ENCODE data around the gene MICB. TPM values are rescaled to one million over a fixed set of nuclear protein-coding genes. Genes with fewer than 3 reads are reported as not detected.

The MICB gene
- total RNA-seq, 1 donor from 2014 or later: 17.6 TPM

GRCh38 chr6:31513456-31514165 is 15.7 kb downstream of the MICB start:
- Mint-ChIP-seq H3K4me3 (no peak overlapping the region), H3K27ac (no peak overlapping the region), H3K36me3 (ENCODE audit: low read depth) (peaks cover 26% of the 10 kb centered on the region), H3K4me1 (no peaks in the 10 kb centered on the region), H3K27me3 (no peaks in the 10 kb centered on the region), H3K9me3 (no peaks in the 10 kb centered on the region)
- TF ChIP-seq CTCF (IDR thresholded peaks at IDR 0.05): no peak
- DNase-seq (no peak), ATAC-seq (ENCODE audit: low read depth) (no peak)
- ChIA-PET POLR2A (interaction anchor here (0.6 to 0.7 kb wide), 2 partner anchors 18 to 438 kb away, joined by 3 read pairs; no protein-coding TSS in a partner anchor), CTCF (no interaction called here)
- intact Hi-C loops (cut with micrococcal nuclease): no loop called here

GRCh38 chr6:31521835-31522234 is 23.9 kb downstream of the MICB start:
- Mint-ChIP-seq H3K4me3 (no peak overlapping the region), H3K27ac (no peak overlapping the region), H3K27me3 (peaks cover 4% of the 10 kb centered on the region), H3K36me3 (ENCODE audit: low read depth) (no peaks in the 10 kb centered on the region), H3K9me3 (no peaks in the 10 kb centered on the region), H3K4me1 (no peaks in the 10 kb centered on the region)
- no peak for ATAC-seq (ENCODE audit: low read depth)
- ChIA-PET POLR2A (no interaction called here), CTCF (no interaction called here)
- intact Hi-C loops (cut with micrococcal nuclease): no loop called here
- DNase-seq: no peak
- no peak for TF ChIP-seq CTCF (IDR thresholded peaks at IDR 0.05)

GRCh38 chr6:31525553-31525931 is 27.6 kb downstream of the MICB start:
- Mint-ChIP-seq H3K27ac (no peak overlapping the region), H3K4me3 (no peak overlapping the region), H3K4me1 (no peaks in the 10 kb centered on the region), H3K36me3 (ENCODE audit: low read depth) (peaks cover 17% of the 10 kb centered on the region), H3K27me3 (no peaks in the 10 kb centered on the region), H3K9me3 (no peaks in the 10 kb centered on the region)
- no peak for TF ChIP-seq CTCF (IDR thresholded peaks at IDR 0.05)
- ChIA-PET POLR2A (no interaction called here), CTCF (no interaction called here)
- intact Hi-C loops (cut with micrococcal nuclease): no loop called here
- DNase-seq: no peak
- ATAC-seq (ENCODE audit: low read depth): no peak

DNA sequence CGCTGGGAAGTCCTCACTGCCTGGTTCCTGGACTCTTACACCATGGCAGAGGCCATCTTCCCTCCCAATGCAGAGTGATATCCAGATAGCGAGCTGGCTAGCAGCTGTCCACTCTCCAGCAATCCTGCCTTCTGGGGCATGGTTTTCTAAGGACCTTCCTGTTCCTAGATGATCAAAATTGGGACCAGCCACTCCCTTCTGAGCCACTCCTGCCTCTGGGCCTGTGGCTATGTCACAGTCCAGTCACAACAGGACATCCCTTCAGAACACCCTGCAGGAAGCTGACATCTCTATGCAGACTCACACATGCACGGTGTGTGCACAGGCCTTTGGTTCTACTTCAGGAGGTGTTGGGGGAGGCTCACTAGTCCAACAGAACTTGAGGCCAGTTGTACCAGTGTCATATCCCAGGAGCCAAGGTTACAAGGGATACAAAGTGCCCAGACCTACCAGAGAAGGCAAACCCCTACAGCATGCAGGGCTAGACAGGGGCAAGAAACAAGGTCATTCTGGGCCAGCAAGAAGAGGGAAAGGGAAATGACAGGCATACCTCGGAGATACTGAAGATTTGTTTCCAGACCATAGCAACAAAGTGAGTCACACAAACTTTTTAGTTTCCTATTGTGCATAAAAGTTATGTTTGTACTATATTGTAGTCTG is 28.1 kb downstream of the MICB start:
- no peaks in the 10 kb centered on the region for H3K9me3 Mint-ChIP-seq
- DNase-seq: no peak
- ATAC-seq (ENCODE audit: low read depth): no peak
- CTCF ChIA-PET: interaction anchor here (1.0 kb wide), 1 partner anchor 159 kb away, joined by 3 read pairs; no protein-coding TSS in a partner anchor
- H3K4me3 Mint-ChIP-seq: no peak overlapping the region
- H3K27me3 Mint-ChIP-seq: no peaks in the 10 kb centered on the region
- POLR2A ChIA-PET: interaction anchor here (1.3 kb wide), 1 partner anchor 31 kb away, joined by 4 read pairs; no protein-coding TSS in a partner anchor
- peaks cover 22% of the 10 kb centered on the region for H3K36me3 Mint-ChIP-seq (ENCODE audit: low read depth)
- no peak for TF ChIP-seq CTCF (IDR thresholded peaks at IDR 0.05)
- H3K27ac Mint-ChIP-seq: no peak overlapping the region
- H3K4me1 Mint-ChIP-seq: no peaks in the 10 kb centered on the region
- intact Hi-C loops (cut with micrococcal nuclease): no loop called here

GRCh38 chr6:31528307-31528777 is 30.4 kb downstream of the MICB start:
- peaks cover 3% of the 10 kb centered on the region for H3K4me1 Mint-ChIP-seq
- H3K9me3 Mint-ChIP-seq: no peaks in the 10 kb centered on the region
- DNase-seq (no peak), ATAC-seq (ENCODE audit: low read depth) (no peak)
- no peak for TF ChIP-seq CTCF (IDR thresholded peaks at IDR 0.05)
- POLR2A ChIA-PET: interaction anchor here (0.6 to 1.4 kb wide), 3 partner anchors 13 to 914 kb away, joined by 4 to 7 read pairs (median 5); partner anchors contain the start of gene DDX39B
- intact Hi-C loops (cut with micrococcal nuclease): no loop called here
- no peak overlapping the region for H3K27ac Mint-ChIP-seq
- CTCF ChIA-PET: no interaction called here
- peaks cover 42% of the 10 kb centered on the region for H3K36me3 Mint-ChIP-seq (ENCODE audit: low read depth)
- H3K27me3 Mint-ChIP-seq: no peaks in the 10 kb centered on the region
- H3K4me3 Mint-ChIP-seq: no peak overlapping the region

Measured in activated B cell treated with CpG ODN at 0.5 μM for 24 hours (primary cell).